Prostate gland (tissue), 2 donors: ENCODE data around the gene ADPRH.

Source experiments
- CTCF ChIP-seq, 4 experiments: fragments of 200-600 bp in 2 of 4; fragments of 450-650 bp in 2 of 4; sonication (generic) in 2 of 4; IDR thresholded peaks; 1 replicate in 3 of 4; 2 replicates in 1 of 4; pipeline ENCODE4 v1.5.1; 2016 to 2019; ENCODE audit warnings: antibody characterized with exemption in 4 of 4, mild to moderate bottlenecking in 2 of 4, moderate library complexity in 2 of 4
- POLR2AphosphoS5 ChIP-seq: sonication (generic); formaldehyde crosslinking; IDR thresholded peaks from one replicate; pipeline ENCODE4 v1.6.1; 2017; ENCODE audit warnings: antibody characterized with exemption

GRCh38 chr3:119596398-119596797, 17.1 kb downstream of the ADPRH start:
- TF ChIP-seq POLR2AphosphoS5 (no peak), CTCF (IDR thresholded peaks at IDR 0.05) (no peak)
